EH (cell line): ENCODE results near the gene PYM1.
"Not testable (repeated sequence)": the region's sequence is repeated elsewhere in the genome, so short reads cannot be mapped to it uniquely, and the experiment has no call there.

Experiments used
- DNase-seq: peaks from one replicate; pipeline ENCODE4 v3.0.0-alpha.2; 2015; ENCODE audit warnings: low read depth

PYM1 gene

GRCh38 chr12:55938826-55939501, 11.3 kb upstream of the PYM1 start:
- no peak for DNase-seq

- DNase-seq: peak; percentile 40
These were observed 10.3 kb upstream of the PYM1 start for GRCh38 chr12:55937981-55938380.

GRCh38 chr12:55935738-55936151, 8.1 kb upstream of the PYM1 start:
- DNase-seq: no peak

GRCh38 chr12:55934773-55935172, 7.1 kb upstream of the PYM1 start:
- no peak for DNase-seq

- DNase-seq: peak; percentile 20
These were observed 6.4 kb upstream of the PYM1 start for GRCh38 chr12:55933799-55934742.

- peak; percentile 58 for DNase-seq
These were observed 5.6 kb upstream of the PYM1 start for GRCh38 chr12:55933169-55933798.

GRCh38 chr12:55932551-55932910, 4.8 kb upstream of the PYM1 start:
- DNase-seq: peak; percentile 37

- peak; percentile 56 for DNase-seq
These were observed 4.3 kb upstream of the PYM1 start for GRCh38 chr12:55931780-55932550.

GRCh38 chr12:55931317-55931779, 3.7 kb upstream of the PYM1 start:
- no peak for DNase-seq

GRCh38 chr12:55930771-55931316, 3.1 kb upstream of the PYM1 start, which contains the start of gene DGKA:
DGKA (plus strand) TSS chr12:55931162; CDS start chr12:55936504, 5,342 bp downstream.
- DNase-seq: peak; percentile 71

GRCh38 chr12:55929306-55929791, 1.7 kb upstream of the PYM1 start:
- DNase-seq: no peak

- DNase-seq: peak; percentile 93
These were observed 731 bp downstream of the PYM1 start for GRCh38 chr12:55926738-55927587.

GRCh38 chr12:55925870-55926737, 1.6 kb downstream of the PYM1 start:
- no peak for DNase-seq

- no peak for DNase-seq
These were observed 2.3 kb downstream of the PYM1 start for GRCh38 chr12:55925371-55925770.

- not testable (repeated sequence) for DNase-seq
These were observed 4.0 kb downstream of the PYM1 start for GRCh38 chr12:55923648-55924047.

- DNase-seq: no peak
These were observed 5.6 kb downstream of the PYM1 start for GRCh38 chr12:55922126-55922525.

GRCh38 chr12:55919032-55919431, 8.7 kb downstream of the PYM1 start:
- peak; percentile 78 for DNase-seq

- no peak for DNase-seq
These were observed 12.2 kb downstream of the PYM1 start for GRCh38 chr12:55915482-55915859.

GRCh38 chr12:55912908-55913307, 14.8 kb downstream of the PYM1 start:
- DNase-seq: no peak
